ENCODE measurements around the gene ZNF488. TPM values are rescaled to one million over a fixed set of nuclear protein-coding genes. Genes with fewer than 3 reads are reported as not detected.

ZNF488 gene
- total RNA-seq, 4 donors from 2014 or later: 0.21 TPM; not detected in 2

- Histone ChIP-seq H3K9me3 (no peaks in the 10 kb centered on the region), H3K4me3 (no peak overlapping the region), H3K36me3 (no peaks in the 10 kb centered on the region), H3K4me1 (no peaks in the 10 kb centered on the region), H3K27ac (no peak overlapping the region), H3K27me3 (no peaks in the 10 kb centered on the region)
- no peak for TF ChIP-seq CTCF (IDR thresholded peaks at IDR 0.05)
- TF ChIP-seq POLR2A (IDR thresholded peaks at IDR 0.05): no peak
- intact Hi-C loops (cut with DNase I; ENCODE audit: low total_unique reads): no loop called here
- DNase-seq: no peak
Measured at GRCh38 chr10:47332371-47332770, 51.7 kb downstream of the ZNF488 start.

- Histone ChIP-seq H3K4me3 (no peak overlapping the region), H3K4me1 (no peaks in the 10 kb centered on the region), H3K27me3 (no peaks in the 10 kb centered on the region), H3K27ac (no peak overlapping the region), H3K36me3 (no peaks in the 10 kb centered on the region), H3K9me3 (no peaks in the 10 kb centered on the region)
- no peak for DNase-seq
- intact Hi-C loops (cut with DNase I; ENCODE audit: low total_unique reads): no loop called here
- TF ChIP-seq CTCF (IDR thresholded peaks at IDR 0.05): no peak
- no peak for TF ChIP-seq POLR2A (IDR thresholded peaks at IDR 0.05)
Measured at GRCh38 chr10:47331954-47332353, 52.1 kb downstream of the ZNF488 start.

GRCh38 chr10:47331491-47331890, 52.6 kb downstream of the ZNF488 start:
- Histone ChIP-seq H3K4me1 (no peaks in the 10 kb centered on the region), H3K4me3 (no peak overlapping the region), H3K27ac (no peak overlapping the region), H3K9me3 (no peaks in the 10 kb centered on the region), H3K36me3 (no peaks in the 10 kb centered on the region), H3K27me3 (no peaks in the 10 kb centered on the region)
- DNase-seq: no peak
- intact Hi-C loops (cut with DNase I; ENCODE audit: low total_unique reads): no loop called here
- no peak for TF ChIP-seq POLR2A (IDR thresholded peaks at IDR 0.05)
- no peak for TF ChIP-seq CTCF (IDR thresholded peaks at IDR 0.05)

GRCh38 chr10:47330804-47331203, 53.3 kb downstream of the ZNF488 start:
- intact Hi-C loops (cut with DNase I; ENCODE audit: low total_unique reads): no loop called here
- H3K27me3 ChIP-seq: no peaks in the 10 kb centered on the region
- H3K36me3 ChIP-seq: no peaks in the 10 kb centered on the region
- no peaks in the 10 kb centered on the region for H3K4me1 ChIP-seq
- TF ChIP-seq CTCF (IDR thresholded peaks at IDR 0.05) (no peak), POLR2A (IDR thresholded peaks at IDR 0.05) (no peak)
- no peak overlapping the region for H3K4me3 ChIP-seq
- no peak overlapping the region for H3K27ac ChIP-seq
- DNase-seq: no peak
- H3K9me3 ChIP-seq: no peaks in the 10 kb centered on the region

- H3K27me3 ChIP-seq: no peaks in the 10 kb centered on the region
- no peak for DNase-seq
- intact Hi-C loops (cut with DNase I; ENCODE audit: low total_unique reads): no loop called here
- no peaks in the 10 kb centered on the region for H3K36me3 ChIP-seq
- TF ChIP-seq POLR2A (IDR thresholded peaks at IDR 0.05) (no peak), CTCF (IDR thresholded peaks at IDR 0.05) (no peak)
- H3K27ac ChIP-seq: no peak overlapping the region
- no peaks in the 10 kb centered on the region for H3K9me3 ChIP-seq
- H3K4me3 ChIP-seq: no peak overlapping the region
- H3K4me1 ChIP-seq: no peaks in the 10 kb centered on the region
Measured at GRCh38 chr10:47330366-47330765, 53.7 kb downstream of the ZNF488 start.
